CD14-positive monocyte (primary cell): Measurements from ENCODE around the gene APOE. TPM values are rescaled to one million over a fixed set of nuclear protein-coding genes. Genes with fewer than 3 reads are reported as not detected.
A peak's percentile ranks its signal among the peaks of the same experiment; 100 is the strongest.
"Not testable (repeated sequence)": the region's sequence is repeated elsewhere in the genome, so short reads cannot be mapped to it uniquely, and the experiment has no call there.

Source experiments
- DNase-seq, 3 donors: peaks; one replicate each; pipeline ENCODE4 v3.0.0-alpha.2; 2011 to 2022
- H2AFZ ChIP-seq: 2 replicates; pipeline ENCODE4 v1.6.0; 2012; ENCODE audit warnings: mild to moderate bottlenecking, low read depth, low read length, inconsistent platforms; ENCODE audit not compliant: insufficient read depth, poor library complexity, severe bottlenecking
- H3K27ac ChIP-seq, 2 donors: 1 replicate in 1 of 2; 2 replicates in 1 of 2; pipeline ENCODE4 v1.5.1; 2012 to 2013; ENCODE audit warnings: low read length in 2 of 2, control low read depth in 1 of 2, inconsistent platforms in 1 of 2, low read depth in 1 of 2, mild to moderate bottlenecking in 1 of 2
- H3K27me3 ChIP-seq, 2 donors: one replicate each; pipeline versions ENCODE4 v1.6.0 to v1.6.1; 2011 to 2013; ENCODE audit warnings: low read length in 2 of 2; ENCODE audit not compliant: control insufficient read depth in 2 of 2, insufficient read depth in 2 of 2
- H3K36me3 ChIP-seq, 2 donors: replicated peaks in 1 of 2; 1 replicate in 1 of 2; 2 replicates in 1 of 2; pipeline versions ENCODE4 v1.5.1 to v1.6.1; 2012 to 2013; ENCODE audit warnings: low read length in 2 of 2, control low read depth in 1 of 2, inconsistent platforms in 1 of 2, mild to moderate bottlenecking in 1 of 2; ENCODE audit not compliant: insufficient read depth in 2 of 2, control insufficient read depth in 1 of 2
- H3K4me1 ChIP-seq, 2 donors: 1 replicate in 1 of 2; 2 replicates in 1 of 2; pipeline versions ENCODE4 v1.5.1 to v1.6.1; 2012 to 2013; ENCODE audit warnings: low read length in 2 of 2, control low read depth in 1 of 2, inconsistent platforms in 1 of 2, mild to moderate bottlenecking in 1 of 2, moderate library complexity in 1 of 2; ENCODE audit not compliant: insufficient read depth in 2 of 2, control insufficient read depth in 1 of 2
- H3K4me2 ChIP-seq: replicated peaks from 2 replicates; pipeline ENCODE3; 2012; ENCODE audit warnings: low read length, moderate library complexity, mild to moderate bottlenecking; ENCODE audit not compliant: poor library complexity, severe bottlenecking; ENCODE audit errors: extremely low read depth
- H3K4me3 ChIP-seq, 3 experiments: fragments of 200-600 bp in 1 of 3; sonication (generic) in 1 of 3; replicated peaks in 1 of 3; 1 replicate in 2 of 3; 2 replicates in 1 of 3; pipeline ENCODE4 v1.5.1; 2011 to 2013; ENCODE audit warnings: low read length in 3 of 3, mild to moderate bottlenecking in 3 of 3, control low read depth in 2 of 3, low read depth in 2 of 3, inconsistent platforms in 1 of 3, moderate library complexity in 1 of 3
- H3K79me2 ChIP-seq: 2 replicates; pipeline ENCODE4 v1.6.0; 2012; ENCODE audit warnings: mild to moderate bottlenecking, control low read depth, inconsistent platforms, low read length, moderate library complexity; ENCODE audit not compliant: insufficient read depth
- H3K9ac ChIP-seq: 2 replicates; pipeline ENCODE4 v1.6.0; 2017; ENCODE audit warnings: low read length, mild to moderate bottlenecking; ENCODE audit not compliant: insufficient read depth, poor library complexity, severe bottlenecking
- H3K9me3 ChIP-seq, 2 donors: replicated peaks in 1 of 2; 1 replicate in 1 of 2; 2 replicates in 1 of 2; pipeline versions ENCODE4 v1.5.1 to v1.6.1; 2012 to 2013; ENCODE audit warnings: low read length in 2 of 2, control low read depth in 1 of 2; ENCODE audit not compliant: control insufficient read depth in 1 of 2, insufficient read depth in 1 of 2
- H4K20me1 ChIP-seq: 2 replicates; pipeline ENCODE4 v1.6.0; 2012; ENCODE audit warnings: mild to moderate bottlenecking, low read length, control low read depth, moderate library complexity; ENCODE audit not compliant: insufficient read depth
- H3K27ac Mint-ChIP-seq, 7 donors: one replicate each; pipeline ENCODE4 v1.8.0; 2020; ENCODE audit warnings: mild to moderate bottlenecking in 7 of 7, mixed read lengths in 7 of 7, moderate library complexity in 6 of 7, inconsistent platforms in 2 of 7
- H3K27me3 Mint-ChIP-seq, 3 donors: one replicate each; pipeline ENCODE4 v1.8.0; 2021 to 2022; ENCODE audit warnings: low read depth in 3 of 3, mild to moderate bottlenecking in 3 of 3, mixed read lengths in 3 of 3, moderate library complexity in 3 of 3, inconsistent platforms in 1 of 3
- H3K36me3 Mint-ChIP-seq, 2 donors: one replicate each; pipeline ENCODE4 v1.8.0; 2020; ENCODE audit warnings: mixed read lengths in 2 of 2, inconsistent platforms in 1 of 2, mild to moderate bottlenecking in 1 of 2
- H3K4me1 Mint-ChIP-seq: one replicate; pipeline ENCODE4 v1.8.0; 2020; ENCODE audit warnings: mild to moderate bottlenecking, mixed read lengths
- H3K4me3 Mint-ChIP-seq, 2 donors: one replicate each; pipeline ENCODE4 v1.8.0; 2020; ENCODE audit warnings: mild to moderate bottlenecking in 2 of 2, mixed read lengths in 2 of 2, moderate library complexity in 1 of 2
- H3K9me3 Mint-ChIP-seq, 7 donors: one replicate each; pipeline ENCODE4 v1.8.0; 2020 to 2022; ENCODE audit warnings: mixed read lengths in 7 of 7, mild to moderate bottlenecking in 6 of 7, moderate library complexity in 6 of 7, inconsistent platforms in 2 of 7
- CTCF ChIP-seq: fragments of 200-600 bp; IDR thresholded peaks from one replicate; pipeline ENCODE4 v1.8.0; 2022; ENCODE audit warnings: antibody characterized with exemption, mild to moderate bottlenecking
- WGBS: methylation state at CpG from one replicate; pipeline ENCODE4 v1.1.5; 2013; ENCODE audit warnings: missing lambda C conversion rate; ENCODE audit not compliant: insufficient coverage; 5-methylcytosine and 5-hydroxymethylcytosine counted together
- intact Hi-C, 2 donors: fragments of 100-400 bp; cut with micrococcal nuclease; formaldehyde crosslinking; loops; one replicate each; pipeline versions ENCODE4 v1.15.0 to v1.15.1; 2023
- polyA plus RNA-seq, 3 donors: library from polyadenylated mRNA; depleted of rRNA in 1 of 3; unstranded in 2 of 3; stranded (reverse) in 1 of 3; fragments of 300-500 nt in 2 of 3; fragments of >200 nt in 1 of 3; fragmentation: Illumina TruSeq in 2 of 3; gene quantifications; 1 replicate in 2 of 3; 2 replicates in 1 of 3; pipeline ENCODE4 v1.2.3, GENCODE V29; 2012 to 2021

APOE gene
- polyA plus RNA-seq, 3 donors = 0.30 to 1.0 TPM; not detected in 1

DNA sequence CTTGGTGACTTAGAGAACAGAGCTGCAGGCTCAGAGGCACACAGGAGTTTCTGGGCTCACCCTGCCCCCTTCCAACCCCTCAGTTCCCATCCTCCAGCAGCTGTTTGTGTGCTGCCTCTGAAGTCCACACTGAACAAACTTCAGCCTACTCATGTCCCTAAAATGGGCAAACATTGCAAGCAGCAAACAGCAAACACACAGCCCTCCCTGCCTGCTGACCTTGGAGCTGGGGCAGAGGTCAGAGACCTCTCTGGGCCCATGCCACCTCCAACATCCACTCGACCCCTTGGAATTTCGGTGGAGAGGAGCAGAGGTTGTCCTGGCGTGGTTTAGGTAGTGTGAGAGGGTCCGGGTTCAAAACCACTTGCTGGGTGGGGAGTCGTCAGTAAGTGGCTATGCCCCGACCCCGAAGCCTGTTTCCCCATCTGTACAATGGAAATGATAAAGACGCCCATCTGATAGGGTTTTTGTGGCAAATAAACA lies 18.7 kb downstream of the APOE start:
- no peak overlapping the region for H3K4me3 ChIP-seq
- H3K9ac ChIP-seq = no peak overlapping the region
- peaks cover 31 to 32% of the 10 kb centered on the region in 2 donors for H3K4me1 ChIP-seq
- intact Hi-C loops = no loop called here
- DNase-seq = no peak
- H3K27me3 ChIP-seq = no peaks in the 10 kb centered on the region
- no peak overlapping the region for H3K4me2 ChIP-seq
- H3K4me1 Mint-ChIP-seq = peaks cover 34% of the 10 kb centered on the region
- H4K20me1 ChIP-seq = no peaks in the 10 kb centered on the region
- peak overlapping the region in 4 of 7 donors; percentile 5 to 82 (median 34) for H3K27ac Mint-ChIP-seq
- H3K27ac ChIP-seq = no peak overlapping the region
- H3K36me3 Mint-ChIP-seq = no peaks in the 10 kb centered on the region
- H3K79me2 ChIP-seq = no peaks in the 10 kb centered on the region
- no peaks in the 10 kb centered on the region for H3K36me3 ChIP-seq
- peaks cover 0 to 5% (median 0%) of the 10 kb centered on the region in 3 donors for H3K27me3 Mint-ChIP-seq
- WGBS = 100% methylated on average over 2 of the region's 8 CpGs
- no peak for TF ChIP-seq CTCF
- no peaks in the 10 kb centered on the region for H3K9me3 ChIP-seq
- peak overlapping the region; percentile 11 for H2AFZ ChIP-seq
- no peaks in the 10 kb centered on the region for H3K9me3 Mint-ChIP-seq
- H3K4me3 Mint-ChIP-seq = no peak overlapping the region

DNA sequence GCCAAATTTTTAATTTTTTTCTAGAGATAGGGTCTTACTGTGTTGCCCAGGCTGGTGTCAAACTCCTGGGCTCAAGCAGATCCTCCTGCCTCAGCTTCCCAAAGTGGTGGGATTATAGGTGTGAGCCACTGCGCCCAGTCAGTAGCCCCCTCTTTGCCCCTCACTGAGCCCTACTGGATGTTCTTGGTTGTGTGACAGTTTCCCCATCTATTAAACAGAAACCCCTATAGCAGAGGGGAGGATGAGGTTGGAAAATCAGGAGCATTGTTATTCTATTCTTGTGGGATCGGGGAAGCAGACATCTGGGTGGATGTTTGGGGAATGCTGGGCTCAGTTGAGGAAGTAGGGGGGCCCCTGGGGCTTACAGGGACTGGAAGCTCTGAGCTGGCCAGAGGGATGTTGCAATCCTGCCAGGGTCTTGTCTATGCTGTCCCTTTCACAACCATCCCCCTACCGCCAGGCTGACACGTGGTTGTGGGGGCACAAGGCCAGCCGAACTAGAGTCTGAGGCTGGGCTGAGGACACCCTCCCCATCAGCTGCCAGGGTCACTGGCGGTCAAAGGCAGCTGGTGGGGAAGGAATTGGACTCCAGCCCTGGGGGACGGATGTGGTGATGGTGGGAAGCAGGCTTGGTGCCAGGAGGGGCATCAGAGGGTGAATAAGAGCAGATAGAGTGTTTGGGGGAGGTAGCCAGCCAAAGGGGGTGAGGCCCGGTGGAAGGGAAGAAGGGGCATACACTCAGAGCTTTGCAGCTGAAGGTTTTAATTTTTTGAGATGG lies 19.7 kb downstream of the APOE start:
- Mint-ChIP-seq H3K27ac (peak overlapping the region; percentile 28 to 89 (median 67)), H3K36me3 (no peaks in the 10 kb centered on the region), H3K4me1 (peaks cover 34% of the 10 kb centered on the region), H3K4me3 (peak overlapping the region in 1 of 2 donors; percentile 86), H3K9me3 (no peaks in the 10 kb centered on the region), H3K27me3 (peaks cover 0 to 6% (median 3%) of the 10 kb centered on the region in 3 donors)
- no peaks in the 10 kb centered on the region for H3K9me3 ChIP-seq
- no peaks in the 10 kb centered on the region for H3K79me2 ChIP-seq
- H3K4me1 ChIP-seq = peaks cover 31 to 32% of the 10 kb centered on the region in 2 donors
- DNase-seq = peak; percentile 27 to 81 (median 74)
- no peaks in the 10 kb centered on the region for H4K20me1 ChIP-seq
- H3K27ac ChIP-seq = peak overlapping the region in 1 of 2 donors; percentile 35
- H3K9ac ChIP-seq = no peak overlapping the region
- TF ChIP-seq CTCF = no peak
- peak overlapping the region; percentile 24 for H3K4me2 ChIP-seq
- peak overlapping the region; percentile 59 for H2AFZ ChIP-seq
- 4% methylated on average over 4 of the region's 8 CpGs for WGBS
- H3K4me3 ChIP-seq = peak overlapping the region in 1 of 3 experiments; percentile 33
- no peaks in the 10 kb centered on the region for H3K27me3 ChIP-seq
- no peaks in the 10 kb centered on the region for H3K36me3 ChIP-seq
- intact Hi-C loops = no loop called here

DNA sequence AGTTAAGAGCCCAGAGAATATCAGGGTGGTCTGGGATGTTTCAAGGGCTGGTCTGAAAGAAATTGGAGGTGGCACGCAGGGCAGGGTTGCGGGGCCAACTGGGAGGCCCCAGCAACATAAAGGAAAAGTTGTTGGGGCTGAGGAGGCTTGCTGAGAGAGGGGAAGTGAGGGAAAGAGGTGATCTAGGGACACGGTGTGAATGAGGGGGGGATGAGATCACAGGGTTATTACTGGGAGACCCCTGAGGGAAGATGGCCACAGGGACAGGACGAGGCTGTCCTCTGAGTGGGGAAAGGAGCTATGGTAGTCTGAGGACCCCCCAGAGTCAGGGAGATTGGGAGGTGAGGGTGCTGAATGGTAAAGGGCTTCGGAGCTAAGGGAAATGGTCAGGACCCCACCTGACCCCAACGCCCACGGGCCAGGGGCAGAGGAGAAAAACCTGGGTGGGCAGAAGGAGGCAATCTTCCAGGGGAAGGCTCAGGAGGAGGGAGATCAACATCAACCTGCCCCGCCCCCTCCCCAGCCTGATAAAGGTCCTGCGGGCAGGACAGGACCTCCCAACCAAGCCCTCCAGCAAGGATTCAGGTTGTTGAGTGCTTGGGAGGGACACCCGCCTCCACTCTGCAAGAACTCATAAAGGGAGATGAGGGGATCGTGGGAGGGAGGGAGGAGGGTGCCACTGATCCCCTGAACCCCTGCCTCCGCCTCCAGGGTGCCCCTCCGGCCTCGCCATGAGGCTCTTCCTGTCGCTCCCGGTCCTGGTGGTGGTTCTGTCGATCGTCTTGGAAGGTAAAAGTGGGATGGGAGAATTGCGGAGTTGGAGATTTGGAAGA lies 20.9 kb downstream of the APOE start:
- intact Hi-C loops, H3K9ac ChIP-seq, H3K27me3 Mint-ChIP-seq, H3K36me3 Mint-ChIP-seq, H3K9me3 Mint-ChIP-seq, DNase-seq, H3K79me2 ChIP-seq, H3K9me3 ChIP-seq, H3K27ac ChIP-seq, H4K20me1 ChIP-seq, H3K27me3 ChIP-seq, H3K36me3 ChIP-seq: not testable (repeated sequence)
- H3K4me1 Mint-ChIP-seq = peaks cover 34% of the 10 kb centered on the region
- H3K4me2 ChIP-seq = peak overlapping the region; percentile 65
- H3K4me3 Mint-ChIP-seq = peak overlapping the region; percentile 75 to 84
- peak overlapping the region in 2 of 3 experiments; percentile 19 to 60 for H3K4me3 ChIP-seq
- peak overlapping the region; percentile 76 for H2AFZ ChIP-seq
- H3K4me1 ChIP-seq = peaks cover 31 to 32% of the 10 kb centered on the region in 2 donors
- peak overlapping the region in 5 of 7 donors; percentile 33 to 87 (median 72) for H3K27ac Mint-ChIP-seq
- 86% methylated on average over 5 of the region's 19 CpGs for WGBS
